H9 (cell line): ENCODE results near the gene TRMT1. TPM values are rescaled to one million over a fixed set of nuclear protein-coding genes. Genes with fewer than 3 reads are reported as not detected.

Experiments
- DNase-seq: peaks from one replicate; pipeline ENCODE4 v3.0.0-alpha.2; 2017
- H2AFZ ChIP-seq: one replicate; pipeline ENCODE4 v1.6.1; 2013; ENCODE audit warnings: mild to moderate bottlenecking, low read length, control low read depth, moderate library complexity
- H2AK5ac ChIP-seq: 2 replicates; pipeline ENCODE4 v1.6.1; 2013; ENCODE audit warnings: low read length, control low read depth, mixed read lengths; ENCODE audit not compliant: insufficient read length
- H2BK120ac ChIP-seq: one replicate; pipeline ENCODE4 v1.6.1; 2013; ENCODE audit warnings: low read depth, mild to moderate bottlenecking, low read length, control low read depth, inconsistent platforms; ENCODE audit not compliant: poor library complexity, severe bottlenecking
- H2BK12ac ChIP-seq: 2 replicates; pipeline ENCODE4 v1.6.1; 2013; ENCODE audit warnings: low read length, control low read depth, mixed read lengths, low read depth; ENCODE audit not compliant: insufficient read length
- H2BK15ac ChIP-seq: 2 replicates; pipeline ENCODE4 v1.6.1; 2013; ENCODE audit warnings: low read depth, low read length, control low read depth
- H2BK20ac ChIP-seq: one replicate; pipeline ENCODE4 v1.6.1; 2013; ENCODE audit warnings: low read depth, mild to moderate bottlenecking, low read length, control low read depth, inconsistent platforms; ENCODE audit not compliant: poor library complexity, severe bottlenecking
- H2BK5ac ChIP-seq: 2 replicates; pipeline ENCODE4 v1.6.1; 2013; ENCODE audit warnings: low read length, control low read depth, mixed read lengths; ENCODE audit not compliant: insufficient read length
- H3K14ac ChIP-seq: 2 replicates; pipeline ENCODE4 v1.6.1; 2013; ENCODE audit warnings: low read length, control low read depth; ENCODE audit not compliant: insufficient read depth
- H3K18ac ChIP-seq: 2 replicates; pipeline ENCODE4 v1.6.1; 2013; ENCODE audit warnings: low read depth, mild to moderate bottlenecking, mixed read lengths, low read length, control low read depth; ENCODE audit not compliant: insufficient read length
- H3K23ac ChIP-seq: 2 replicates; pipeline ENCODE4 v1.6.1; 2013; ENCODE audit warnings: low read length, control low read depth, mixed read lengths, low read depth; ENCODE audit not compliant: insufficient read length
- H3K23me2 ChIP-seq: 2 replicates; pipeline ENCODE4 v1.6.1; 2013; ENCODE audit warnings: low read depth, mild to moderate bottlenecking, mixed read lengths, low read length, control low read depth; ENCODE audit not compliant: insufficient read length, poor library complexity, severe bottlenecking
- H3K27ac ChIP-seq: 2 replicates; pipeline ENCODE4 v1.5.1; 2013; ENCODE audit warnings: low read length, control low read depth, mixed read lengths, low read depth; ENCODE audit not compliant: insufficient read length
- H3K27me3 ChIP-seq: 2 replicates; pipeline ENCODE4 v1.6.1; 2013; ENCODE audit warnings: low read length, control low read depth, inconsistent platforms; ENCODE audit not compliant: insufficient read depth
- H3K4ac ChIP-seq: 2 replicates; pipeline ENCODE4 v1.6.1; 2013; ENCODE audit warnings: low read depth, mild to moderate bottlenecking, control low read depth, inconsistent platforms, low read length, moderate library complexity
- H3K4me1 ChIP-seq: 2 replicates; pipeline ENCODE4 v1.6.1; 2013; ENCODE audit warnings: low read length, control low read depth, inconsistent platforms; ENCODE audit not compliant: insufficient read depth
- H3K4me2 ChIP-seq: 2 replicates; pipeline ENCODE4 v1.6.1; 2013; ENCODE audit warnings: low read length, control low read depth, mixed read lengths; ENCODE audit not compliant: insufficient read length, insufficient read depth
- H3K56ac ChIP-seq: 2 replicates; pipeline ENCODE4 v1.6.1; 2013; ENCODE audit warnings: low read depth, mild to moderate bottlenecking, mixed read lengths, low read length, control low read depth; ENCODE audit not compliant: insufficient read length
- H3K79me1 ChIP-seq: 2 replicates; pipeline ENCODE4 v1.6.1; 2013; ENCODE audit warnings: low read depth, mild to moderate bottlenecking, moderate library complexity, low read length, control low read depth, inconsistent platforms; ENCODE audit not compliant: insufficient read depth, poor library complexity, severe bottlenecking
- H3K79me2 ChIP-seq: 2 replicates; pipeline ENCODE4 v1.6.1; 2013; ENCODE audit warnings: low read length, control low read depth, inconsistent platforms; ENCODE audit not compliant: insufficient read depth
- H3K9ac ChIP-seq: 2 replicates; pipeline ENCODE4 v1.6.1; 2013; ENCODE audit warnings: low read length, control low read depth, mixed read lengths; ENCODE audit not compliant: insufficient read length; ENCODE audit errors: extremely low read depth
- H3K9me3 ChIP-seq: one replicate; pipeline ENCODE4 v1.6.1; 2013; ENCODE audit warnings: low read depth, low read length, inconsistent platforms; ENCODE audit not compliant: control insufficient read depth
- H3T11ph ChIP-seq: one replicate; pipeline ENCODE4 v1.6.1; 2013; ENCODE audit warnings: mild to moderate bottlenecking, low read length, control low read depth, inconsistent platforms
- H4K20me1 ChIP-seq: one replicate; pipeline ENCODE4 v1.6.1; 2013; ENCODE audit not compliant: control insufficient read depth, insufficient read length, insufficient read depth
- H4K5ac ChIP-seq: 2 replicates; pipeline ENCODE4 v1.6.1; 2013; ENCODE audit warnings: low read depth, mild to moderate bottlenecking, mixed read lengths, low read length, control low read depth; ENCODE audit not compliant: insufficient read length
- H4K8ac ChIP-seq: replicated peaks from 2 replicates; pipeline ENCODE4 v1.6.1; 2013; ENCODE audit warnings: low read length, control low read depth, mixed read lengths, low read depth; ENCODE audit not compliant: insufficient read length
- H4K91ac ChIP-seq: 2 replicates; pipeline ENCODE4 v1.6.1; 2013; ENCODE audit warnings: low read depth, mild to moderate bottlenecking, moderate library complexity, mixed read lengths, low read length, control low read depth; ENCODE audit not compliant: insufficient read length
- H3K27ac Mint-ChIP-seq, 3 experiments: 2 replicates in 2 of 3; 3 replicates in 1 of 3; pipeline ENCODE4 v1.8.0; 2020 to 2021; ENCODE audit warnings: mixed read lengths in 3 of 3, mild to moderate bottlenecking in 1 of 3, moderate library complexity in 1 of 3
- H3K27me3 Mint-ChIP-seq: 2 replicates; pipeline ENCODE4 v1.8.0; 2021; ENCODE audit warnings: low read depth, mild to moderate bottlenecking, moderate library complexity, mixed read lengths
- H3K36me3 Mint-ChIP-seq, 3 experiments: 2 replicates in 2 of 3; 3 replicates in 1 of 3; pipeline ENCODE4 v1.8.0; 2020 to 2021; ENCODE audit warnings: low read depth in 3 of 3, mixed read lengths in 3 of 3; ENCODE audit not compliant: insufficient read depth in 1 of 3
- H3K4me1 Mint-ChIP-seq, 2 experiments: 2 replicates each; pipeline ENCODE4 v1.8.0; 2020; ENCODE audit warnings: mixed read lengths in 2 of 2
- H3K4me3 Mint-ChIP-seq, 2 experiments: 2 replicates in 1 of 2; 3 replicates in 1 of 2; pipeline ENCODE4 v1.8.0; 2020 to 2021; ENCODE audit warnings: mild to moderate bottlenecking in 2 of 2, mixed read lengths in 2 of 2, moderate library complexity in 1 of 2
- H3K9me3 Mint-ChIP-seq, 2 experiments: 2 replicates in 1 of 2; 3 replicates in 1 of 2; pipeline ENCODE4 v1.8.0; 2020; ENCODE audit warnings: mild to moderate bottlenecking in 2 of 2, mixed read lengths in 2 of 2, moderate library complexity in 1 of 2
- WGBS: extraction: QIAGEN DNeasy Blood & Tissue Kit; methylation state at CpG from one replicate; pipeline ENCODE4 v1.1.7; 2013; ENCODE audit warnings: missing lambda C conversion rate, low lambda C conversion rate, mixed read lengths; ENCODE audit not compliant: insufficient read length; ENCODE audit errors: extremely low coverage; 5-methylcytosine and 5-hydroxymethylcytosine counted together
- total RNA-seq: library from RNA; stranded (reverse); gene quantifications from 2 replicates; pipeline ENCODE4 v1.2.1, GENCODE V29; 2021
- TF ChIP-seq, protein P1 (sequence below): fragments of 200-600 bp; sonication (generic); conservative IDR thresholded peaks from 3 replicates; pipeline ENCODE4 v1.8.0; 2021; ENCODE audit warnings: antibody characterized with exemption, mild to moderate bottlenecking

TRMT1 gene
- total RNA-seq, 1 experiment from 2014 or later = 95.7 TPM

DNA sequence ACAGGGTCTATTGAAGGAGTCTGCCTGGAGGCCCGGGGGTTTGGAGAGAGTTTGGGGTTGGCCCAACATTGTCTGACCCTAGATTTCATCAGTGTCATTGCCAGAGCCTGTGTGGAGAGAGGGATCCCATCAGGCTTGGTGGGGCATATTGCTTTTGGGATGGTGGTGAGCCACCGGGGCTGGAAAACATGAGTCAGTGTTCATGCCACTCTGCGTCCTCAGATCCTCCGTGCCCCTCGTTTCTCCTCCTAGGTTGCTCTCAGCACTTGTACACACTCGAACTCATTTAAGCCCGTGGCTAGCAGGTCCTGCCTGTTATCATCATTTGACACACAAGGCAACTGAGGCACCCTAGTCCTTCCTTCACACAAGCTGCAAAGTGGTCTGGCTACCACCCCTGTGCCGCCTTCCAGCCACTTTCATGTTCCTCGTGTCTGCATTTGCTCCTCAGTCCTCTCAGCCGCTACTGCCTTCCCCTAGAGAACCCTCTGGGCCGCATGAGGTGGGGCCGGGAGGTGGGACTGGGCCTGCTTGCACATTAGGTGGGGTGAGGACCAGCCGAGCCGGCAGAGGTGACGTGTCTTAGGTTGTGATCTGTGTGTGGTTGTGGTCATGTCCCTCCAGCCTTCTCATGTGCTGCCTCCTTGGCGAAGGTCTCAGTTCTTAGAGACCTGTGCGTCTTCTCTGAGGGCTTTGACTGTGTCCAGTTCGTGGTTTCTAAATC is 5.2 kb upstream of the TRMT1 start:
- Mint-ChIP-seq H3K27me3 (no peaks in the 10 kb centered on the region), H3K36me3 (peaks cover 5 to 48% (median 36%) of the 10 kb centered on the region in 3 experiments; a peak in 5 of 7 replicates), H3K9me3 (no peaks in the 10 kb centered on the region; a peak in 1 of 5 replicates), H3K4me1 (peaks cover 45 to 48% of the 10 kb centered on the region in 2 experiments), H3K4me3 (peak overlapping the region in 1 of 2 experiments; percentile 49; a peak in 1 of 5 replicates), H3K27ac (peak overlapping the region in 1 of 3 experiments; percentile 3; a peak in 4 of 7 replicates)
- Histone ChIP-seq H2BK20ac (no peak overlapping the region), H2AK5ac (no peak overlapping the region), H3K14ac (no peak overlapping the region), H3K79me1 (peaks cover 2% of the 10 kb centered on the region), H2BK12ac (no peak overlapping the region), H3K9ac (no peak overlapping the region), H4K91ac (no peak overlapping the region), H3K23ac (no peak overlapping the region), H3K9me3 (no peaks in the 10 kb centered on the region), H3K27me3 (no peaks in the 10 kb centered on the region), H3K18ac (no peak overlapping the region), H3K4ac (no peak overlapping the region), H4K5ac (no peak overlapping the region), H3K4me1 (peaks cover 11% of the 10 kb centered on the region; the same call in 1 of the 2 replicates), H4K20me1 (no peaks in the 10 kb centered on the region), H3K4me2 (no peak overlapping the region), H3K79me2 (peaks cover 63% of the 10 kb centered on the region), H2BK5ac (no peak overlapping the region), H4K8ac (no peak overlapping the region), H3K23me2 (peaks cover 5% of the 10 kb centered on the region), H3K56ac (no peak overlapping the region), H3K27ac (no peak overlapping the region), H2BK120ac (no peak overlapping the region), H2AFZ (no peak overlapping the region), H2BK15ac (no peak overlapping the region), H3T11ph (no peak overlapping the region)
- WGBS = no CpG with 5 or more reads among the region's 18 CpGs
- TF ChIP-seq, protein P1, sequence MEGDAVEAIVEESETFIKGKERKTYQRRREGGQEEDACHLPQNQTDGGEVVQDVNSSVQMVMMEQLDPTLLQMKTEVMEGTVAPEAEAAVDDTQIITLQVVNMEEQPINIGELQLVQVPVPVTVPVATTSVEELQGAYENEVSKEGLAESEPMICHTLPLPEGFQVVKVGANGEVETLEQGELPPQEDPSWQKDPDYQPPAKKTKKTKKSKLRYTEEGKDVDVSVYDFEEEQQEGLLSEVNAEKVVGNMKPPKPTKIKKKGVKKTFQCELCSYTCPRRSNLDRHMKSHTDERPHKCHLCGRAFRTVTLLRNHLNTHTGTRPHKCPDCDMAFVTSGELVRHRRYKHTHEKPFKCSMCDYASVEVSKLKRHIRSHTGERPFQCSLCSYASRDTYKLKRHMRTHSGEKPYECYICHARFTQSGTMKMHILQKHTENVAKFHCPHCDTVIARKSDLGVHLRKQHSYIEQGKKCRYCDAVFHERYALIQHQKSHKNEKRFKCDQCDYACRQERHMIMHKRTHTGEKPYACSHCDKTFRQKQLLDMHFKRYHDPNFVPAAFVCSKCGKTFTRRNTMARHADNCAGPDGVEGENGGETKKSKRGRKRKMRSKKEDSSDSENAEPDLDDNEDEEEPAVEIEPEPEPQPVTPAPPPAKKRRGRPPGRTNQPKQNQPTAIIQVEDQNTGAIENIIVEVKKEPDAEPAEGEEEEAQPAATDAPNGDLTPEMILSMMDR = no peak
- DNase-seq = no peak
